Non-pigmented ciliary epithelial cell (primary cell): ENCODE results near the gene PNPLA6.

ENCODE experiments used
- DNase-seq: peaks from one replicate; pipeline ENCODE4 v3.0.0-alpha.2; 2010; ENCODE audit warnings: low read depth

Gene PNPLA6

GRCh38 chr19:7535047-7535997 is at the start of gene PNPLA6:
Gene PNPLA6, plus strand, starts transcription at chr19:7535717. Its CDS starts 72 bp downstream, at chr19:7535789.
- peak; percentile 72 for DNase-seq

GRCh38 chr19:7486923-7487322 is 48.6 kb upstream of the PNPLA6 start:
- DNase-seq: no peak

GRCh38 chr19:7488736-7489353 is 46.7 kb upstream of the PNPLA6 start, which contains the start of gene PEX11G:
Gene PEX11G, minus strand, starts transcription at chr19:7489035. Its CDS starts 25 bp downstream, at chr19:7489010.
- DNase-seq: no peak

- no peak for DNase-seq
Observed at GRCh38 chr19:7489609-7490044, 45.9 kb upstream of the PNPLA6 start.

GRCh38 chr19:7492142-7492541 is 43.4 kb upstream of the PNPLA6 start:
- DNase-seq: no peak

- DNase-seq: no peak
Observed at GRCh38 chr19:7492558-7492957, 43.0 kb upstream of the PNPLA6 start.

- no peak for DNase-seq
Observed at GRCh38 chr19:7494416-7495098, 41.0 kb upstream of the PNPLA6 start.

- DNase-seq: no peak
Observed at GRCh38 chr19:7497292-7497691, 38.2 kb upstream of the PNPLA6 start.

- no peak for DNase-seq
Observed at GRCh38 chr19:7500811-7501450, 34.6 kb upstream of the PNPLA6 start.

GRCh38 chr19:7502552-7502951 is 33.0 kb upstream of the PNPLA6 start:
- DNase-seq: no peak

GRCh38 chr19:7504684-7505083 is 30.8 kb upstream of the PNPLA6 start:
- no peak for DNase-seq

GRCh38 chr19:7505288-7505681 is 30.2 kb upstream of the PNPLA6 start:
- no peak for DNase-seq

- DNase-seq: no peak
Observed at GRCh38 chr19:7505682-7506384, 29.7 kb upstream of the PNPLA6 start.

- DNase-seq: no peak
Observed at GRCh38 chr19:7506385-7507328, 28.9 kb upstream of the PNPLA6 start.

GRCh38 chr19:7507884-7508283 is 27.6 kb upstream of the PNPLA6 start:
- peak; percentile 55 for DNase-seq

GRCh38 chr19:7509625-7510024 is 25.9 kb upstream of the PNPLA6 start:
- no peak for DNase-seq

- no peak for DNase-seq
Observed at GRCh38 chr19:7512400-7512851, 23.1 kb upstream of the PNPLA6 start.

GRCh38 chr19:7513809-7514642 is 21.5 kb upstream of the PNPLA6 start:
- no peak for DNase-seq

GRCh38 chr19:7515110-7515644 is 20.3 kb upstream of the PNPLA6 start:
- DNase-seq: no peak
